Activated T-cell treated with anti-CD3 and anti-CD28 coated beads, Interleukin-2, amount 50 U/mL, for 48 hours (primary cell): ENCODE data around the gene CEP55.
A peak's percentile ranks its signal among the peaks of the same experiment; 100 is the strongest.
"Not testable (repeated sequence)": the region's sequence is repeated elsewhere in the genome, so short reads cannot be mapped to it uniquely, and the experiment has no call there.

Experiments
- DNase-seq, 2 experiments: peaks; one replicate each; pipeline ENCODE4 v3.0.0-alpha.2; 2020

CEP55 gene

DNA sequence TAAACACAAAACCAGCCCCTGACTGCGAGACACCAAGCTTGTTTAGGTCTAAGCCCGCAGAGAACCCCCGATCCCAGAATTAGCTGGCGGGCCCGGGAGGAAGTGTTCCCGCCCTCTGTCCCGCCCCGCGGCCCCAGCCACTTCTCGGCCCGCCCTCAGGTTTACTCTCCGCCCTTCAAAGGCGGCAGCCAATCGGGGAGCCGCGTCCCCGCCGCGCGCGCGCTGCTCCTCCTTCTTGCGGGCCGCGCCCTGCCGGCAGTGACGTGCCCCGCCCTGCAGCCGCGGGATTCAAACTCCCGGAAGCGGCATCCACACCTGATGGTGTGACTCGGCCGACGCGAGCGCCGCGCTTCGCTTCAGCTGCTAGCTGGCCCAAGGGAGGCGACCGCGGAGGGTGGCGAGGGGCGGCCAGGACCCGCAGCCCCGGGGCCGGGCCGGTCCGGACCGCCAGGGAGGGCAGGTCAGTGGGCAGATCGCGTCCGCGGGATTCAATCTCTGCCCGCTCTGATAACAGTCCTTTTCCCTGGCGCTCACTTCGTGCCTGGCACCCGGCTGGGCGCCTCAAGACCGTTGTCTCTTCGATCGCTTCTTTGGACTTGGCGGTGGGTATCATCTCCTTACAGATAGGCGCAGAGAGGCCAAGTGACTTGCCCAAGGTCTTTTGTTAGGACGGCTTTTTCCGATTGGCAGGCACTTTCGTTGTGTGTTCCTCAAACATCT, at the start of gene CEP55:
CEP55 (plus strand) TSS at position 291 of the 720 bp plus-strand sequence. CDS start 3,440 bp downstream, outside the sequence.
- DNase-seq, result peak; percentile 97 to 98

DNA sequence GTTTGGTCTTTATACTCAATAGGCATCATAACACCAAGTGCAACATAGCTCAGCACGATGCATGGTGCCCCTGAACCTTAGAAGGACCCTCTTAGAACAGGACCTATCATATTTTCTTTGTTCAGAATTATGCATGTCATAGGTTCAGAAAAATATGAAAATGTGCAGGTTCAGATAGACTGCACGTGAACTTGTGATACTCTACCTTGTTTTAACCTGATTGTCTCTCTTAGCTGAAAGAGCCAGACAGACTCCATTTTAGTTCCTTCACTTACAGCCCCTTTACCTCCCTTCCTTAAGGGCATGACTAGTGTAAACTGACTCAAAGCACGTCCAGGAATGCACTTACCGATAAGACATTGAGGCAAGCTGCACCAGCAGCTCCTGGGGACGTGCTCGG, 49.4 kb upstream of the CEP55 start:
- DNase-seq, result no peak

DNA sequence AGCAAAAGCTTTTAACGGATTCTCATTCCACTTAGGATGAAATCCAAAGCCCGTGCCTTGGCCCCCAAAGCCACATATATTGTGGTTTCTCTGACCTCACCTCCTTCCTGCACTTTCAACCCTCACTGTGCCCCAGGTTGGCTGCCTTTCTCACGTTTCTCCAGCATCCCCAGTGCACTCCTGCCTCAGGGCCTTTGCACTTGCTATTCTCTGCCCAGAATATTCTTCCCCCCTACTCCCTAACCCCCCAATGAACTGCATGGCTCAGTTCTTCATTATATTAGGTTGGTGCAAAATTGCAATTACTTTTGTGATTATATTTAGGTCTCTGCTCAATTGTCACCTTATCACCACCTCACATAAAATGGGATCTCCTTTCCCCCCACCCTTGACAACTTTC, 48.4 kb upstream of the CEP55 start:
- DNase-seq, result no peak

DNA sequence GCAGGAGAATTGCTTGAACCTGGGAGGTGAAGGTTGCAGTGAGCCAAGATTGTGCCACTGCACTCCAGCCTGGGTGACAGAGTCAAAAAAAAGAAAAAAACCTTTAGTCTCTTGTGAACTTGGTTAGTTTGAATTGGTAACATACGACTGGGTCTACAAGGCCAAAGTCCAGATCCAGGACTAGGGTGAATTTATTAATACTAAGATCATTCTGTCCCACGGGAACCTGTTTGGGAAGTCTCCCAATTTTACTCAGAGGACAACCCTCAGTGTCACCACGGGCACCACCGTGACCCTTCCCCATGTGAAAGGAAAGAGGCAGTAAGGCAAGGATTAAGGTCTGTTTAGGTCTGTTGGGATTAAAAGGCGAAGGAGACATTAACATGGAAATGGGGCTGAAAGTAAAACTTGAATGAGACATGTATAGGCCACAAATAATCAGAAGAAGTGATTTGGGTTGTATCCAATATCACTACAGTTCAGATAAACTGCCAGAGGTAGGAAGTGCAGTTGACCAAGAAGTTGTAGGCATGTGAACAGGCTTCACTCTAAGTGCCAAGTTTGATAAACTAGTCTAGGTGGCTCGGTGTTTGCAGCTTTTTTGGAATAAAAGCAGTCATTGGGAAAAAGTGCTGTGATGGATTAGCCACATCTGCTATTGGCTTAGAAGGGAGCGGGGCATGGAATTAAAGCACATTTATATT, 45.0 kb upstream of the CEP55 start:
- no peak for DNase-seq

DNA sequence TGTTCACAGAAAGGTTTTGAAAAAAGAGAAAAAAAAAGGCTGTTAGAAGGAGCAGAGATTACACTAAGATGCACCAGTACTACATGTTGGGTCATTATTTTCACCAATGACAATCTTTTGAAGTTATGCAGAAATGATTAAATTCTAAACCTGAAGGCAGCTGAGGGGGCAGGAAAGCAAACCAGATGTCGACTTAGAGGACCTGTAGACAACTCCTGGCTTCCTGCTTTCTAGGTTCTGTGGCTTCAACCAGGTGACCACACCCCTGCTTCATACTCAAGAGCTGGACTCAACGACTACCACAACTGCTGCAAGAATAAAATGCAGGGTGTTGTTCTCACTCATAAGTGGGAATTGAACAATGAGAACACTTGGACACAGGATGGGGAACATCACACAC, 44.3 kb upstream of the CEP55 start:
- DNase-seq, result peak in 1 of 2 experiments; percentile 42

DNA sequence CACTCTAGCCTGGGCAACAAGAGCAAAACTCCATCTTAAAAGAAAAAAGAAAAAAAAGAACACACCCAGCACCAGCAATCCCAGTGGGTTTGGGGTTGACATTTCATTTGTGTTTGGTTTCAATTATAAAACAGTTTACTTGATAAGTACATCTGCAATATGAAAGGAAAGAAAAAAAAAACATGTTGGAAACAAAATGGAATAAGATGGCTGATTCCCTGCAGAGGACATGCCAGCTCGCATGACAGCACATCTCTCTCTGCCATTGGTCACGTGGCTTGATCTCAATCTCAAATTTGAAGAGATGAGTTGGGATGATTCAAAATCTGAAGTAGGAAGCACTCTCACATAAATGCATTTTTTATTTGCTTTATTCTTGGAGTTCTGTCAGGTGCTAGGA, 42.3 kb upstream of the CEP55 start:
- DNase-seq, result no peak

DNA sequence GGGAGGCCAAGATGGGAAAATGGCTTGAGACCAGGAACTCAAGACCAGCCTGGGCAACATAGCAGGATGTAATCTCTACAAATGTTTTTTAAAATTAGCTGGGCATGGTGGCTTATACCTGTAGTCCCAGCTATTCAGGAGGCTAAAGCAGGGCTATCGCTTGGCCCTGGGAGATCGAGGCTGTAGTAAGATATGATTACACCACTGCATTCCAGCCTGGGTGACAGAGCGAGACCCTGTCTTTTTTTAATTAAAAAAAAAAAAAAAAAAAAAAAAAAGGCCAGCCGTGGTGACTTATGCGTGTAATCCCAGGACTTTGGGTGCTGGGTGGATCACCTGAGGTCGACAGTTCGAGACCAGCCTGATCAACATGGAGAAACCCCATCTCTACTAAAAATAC, 41.7 kb upstream of the CEP55 start:
- no peak for DNase-seq

DNA sequence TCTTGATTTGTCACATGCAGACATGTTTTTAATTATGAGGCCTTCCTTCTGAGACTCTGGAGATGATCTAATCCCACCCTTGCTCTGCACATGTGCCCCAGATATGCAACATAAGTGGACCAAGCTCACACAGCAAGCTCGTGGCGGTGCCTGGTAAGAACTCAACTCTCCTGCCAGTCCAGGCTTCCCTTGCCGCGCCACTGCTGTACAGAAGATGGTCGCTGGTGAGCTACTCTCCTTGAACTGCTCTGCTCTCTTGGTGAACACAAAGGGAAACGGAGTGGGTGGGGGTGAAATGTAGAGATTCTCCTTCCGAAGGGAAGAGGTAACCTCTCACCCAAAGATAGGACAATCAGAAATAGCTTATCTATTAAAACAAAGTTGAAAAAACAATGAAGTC, 39.9 kb upstream of the CEP55 start:
- DNase-seq, result no peak

DNA sequence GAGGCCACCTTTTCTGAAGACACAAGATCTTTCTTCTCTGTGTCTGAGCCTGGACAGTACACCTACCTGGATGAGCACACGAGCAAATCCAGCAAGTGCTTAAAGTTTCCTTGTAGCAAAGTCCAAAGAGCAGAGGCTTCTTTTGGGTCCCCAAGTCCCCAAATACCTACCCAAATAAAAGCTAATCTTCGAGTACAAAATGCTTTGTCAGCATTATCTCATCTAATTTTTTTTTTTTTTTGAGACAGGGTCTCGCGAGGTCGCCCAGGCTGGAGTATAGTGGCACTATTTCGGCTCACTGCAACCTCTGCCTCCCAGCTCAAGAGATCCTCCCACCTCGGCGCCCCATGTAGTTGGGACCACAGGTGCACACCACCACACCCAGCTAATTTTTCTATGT, 38.9 kb upstream of the CEP55 start:
- no peak for DNase-seq

DNA sequence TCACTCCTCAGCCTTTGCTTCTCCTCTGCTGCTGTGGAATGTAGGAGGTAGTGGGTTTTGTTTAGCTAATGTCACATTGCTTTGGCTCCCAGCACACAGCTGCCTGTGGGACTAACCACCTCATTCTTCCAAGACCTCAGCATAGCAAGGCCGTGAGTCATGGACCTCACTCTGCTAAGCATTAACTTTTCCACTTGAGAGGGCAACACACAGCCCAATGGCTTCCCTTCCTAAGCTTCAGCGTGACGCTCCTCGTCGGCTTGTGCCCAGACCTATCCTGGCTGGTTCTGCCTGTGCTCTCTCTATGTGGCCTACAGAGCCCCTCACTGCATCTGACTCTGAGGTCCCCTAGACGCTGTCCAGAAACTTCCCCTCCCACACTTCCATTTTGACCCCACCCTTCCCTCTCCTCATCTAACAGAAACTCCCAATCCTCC, 37.6 kb upstream of the CEP55 start:
- DNase-seq, result peak in 1 of 2 experiments; percentile 41

DNA sequence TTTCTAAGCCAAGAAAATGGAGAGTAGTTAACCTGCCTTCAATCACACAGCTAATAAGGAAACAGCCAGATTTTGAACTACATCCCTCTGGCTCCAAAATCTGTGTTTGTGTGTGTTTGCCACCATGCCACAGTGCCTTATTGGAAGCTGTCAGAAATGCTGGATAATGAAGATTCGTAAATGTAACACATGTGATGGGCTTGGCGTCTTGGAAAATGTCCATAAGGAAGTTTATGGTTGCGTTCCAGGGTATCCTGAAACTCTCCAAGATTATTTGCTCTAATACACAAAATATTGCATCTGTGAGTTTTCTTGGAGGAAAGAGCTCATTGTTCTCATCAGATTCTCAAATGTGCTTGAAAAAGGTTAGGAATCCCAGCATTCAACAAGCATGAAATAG, 36.9 kb upstream of the CEP55 start:
- no peak for DNase-seq

DNA sequence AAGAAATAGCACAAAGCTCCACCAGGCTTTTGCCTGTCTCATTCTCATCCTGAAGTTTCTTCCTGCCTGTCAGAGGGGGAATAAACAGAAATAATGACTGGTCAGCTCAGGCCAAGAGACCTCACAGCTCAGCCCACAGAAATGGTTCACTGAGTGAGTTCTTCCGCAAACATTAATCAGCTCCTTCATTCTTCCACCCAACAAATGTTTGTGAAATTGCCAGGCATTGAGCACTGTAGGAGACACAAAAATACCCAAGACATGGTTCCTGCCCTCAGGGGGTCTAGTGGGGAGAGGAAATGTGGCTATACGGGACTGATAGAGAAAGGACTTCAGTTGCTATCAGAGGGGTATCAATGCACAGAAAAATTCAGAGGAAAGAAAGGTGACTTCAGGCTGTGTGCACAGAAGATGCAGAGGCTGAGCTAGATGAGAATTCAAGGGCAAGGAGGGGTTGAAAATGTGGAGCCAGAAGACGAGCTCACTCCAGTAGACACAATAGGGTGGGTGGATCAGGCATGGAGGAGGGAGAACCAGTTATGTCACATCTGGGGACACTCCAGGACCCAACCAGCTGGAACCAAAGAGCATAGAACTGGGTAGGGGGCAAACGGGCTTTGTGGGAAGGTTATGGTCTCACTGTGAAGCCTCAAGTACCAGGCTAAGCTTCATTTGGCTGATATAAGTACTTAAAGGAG, 35.2 kb upstream of the CEP55 start:
- no peak for DNase-seq

DNA sequence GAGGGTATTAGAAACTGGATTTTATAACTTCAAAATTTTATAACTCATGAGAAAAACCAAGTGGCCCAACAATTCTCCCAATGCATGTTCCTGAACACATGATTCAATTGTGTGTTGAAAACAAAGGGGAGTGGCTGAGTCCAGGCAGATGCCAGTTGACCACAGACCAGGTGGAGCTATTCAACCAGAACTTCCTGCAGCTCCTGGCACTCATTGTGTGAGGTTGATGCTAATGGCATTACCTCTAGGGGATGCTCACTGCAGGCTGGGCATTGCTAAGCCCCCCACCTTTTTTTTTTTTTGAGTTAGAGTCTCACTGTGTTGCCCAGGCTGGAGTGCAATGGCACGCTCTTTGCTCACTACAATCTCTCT, 34.6 kb upstream of the CEP55 start:
- DNase-seq, result no peak

DNA sequence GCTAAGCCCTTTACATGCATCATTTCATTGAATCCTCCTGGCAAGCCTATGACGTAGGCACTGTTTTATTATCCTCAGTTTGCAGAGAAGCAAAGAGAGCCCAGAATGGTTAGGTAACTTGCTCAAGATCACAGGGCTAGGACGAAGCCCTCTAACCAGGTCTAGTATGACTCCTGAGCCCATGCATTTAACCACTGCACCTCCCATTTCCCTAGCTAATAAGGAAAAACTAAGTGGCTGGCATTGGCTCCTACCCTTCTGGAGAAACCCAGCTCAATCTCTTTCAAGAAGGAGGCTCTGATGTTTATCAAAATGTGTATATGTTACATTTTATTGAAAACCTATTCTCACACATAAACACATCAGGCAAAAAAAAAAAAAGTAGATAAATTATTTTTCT, 34.0 kb upstream of the CEP55 start:
- DNase-seq, result no peak

DNA sequence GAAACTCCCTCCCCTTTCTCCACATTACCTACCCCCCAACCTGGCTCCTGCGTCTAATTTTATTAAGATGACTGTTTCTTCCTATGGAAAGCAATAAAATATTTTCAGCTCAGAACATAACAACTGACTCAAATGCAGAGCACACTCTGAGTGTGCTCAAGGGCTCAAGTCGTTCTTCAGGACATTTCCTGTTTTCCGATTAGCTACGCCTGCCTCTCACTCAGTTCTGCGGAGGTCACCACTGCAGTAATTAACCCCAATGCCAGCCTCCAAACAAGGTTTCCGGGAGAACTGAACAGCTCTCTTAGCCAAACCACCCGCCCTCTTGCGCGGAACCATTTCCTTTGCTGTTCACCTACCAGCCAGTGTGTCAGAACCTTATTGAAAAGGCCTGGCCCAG, 33.5 kb upstream of the CEP55 start:
- DNase-seq, result peak; percentile 60 to 69

DNA sequence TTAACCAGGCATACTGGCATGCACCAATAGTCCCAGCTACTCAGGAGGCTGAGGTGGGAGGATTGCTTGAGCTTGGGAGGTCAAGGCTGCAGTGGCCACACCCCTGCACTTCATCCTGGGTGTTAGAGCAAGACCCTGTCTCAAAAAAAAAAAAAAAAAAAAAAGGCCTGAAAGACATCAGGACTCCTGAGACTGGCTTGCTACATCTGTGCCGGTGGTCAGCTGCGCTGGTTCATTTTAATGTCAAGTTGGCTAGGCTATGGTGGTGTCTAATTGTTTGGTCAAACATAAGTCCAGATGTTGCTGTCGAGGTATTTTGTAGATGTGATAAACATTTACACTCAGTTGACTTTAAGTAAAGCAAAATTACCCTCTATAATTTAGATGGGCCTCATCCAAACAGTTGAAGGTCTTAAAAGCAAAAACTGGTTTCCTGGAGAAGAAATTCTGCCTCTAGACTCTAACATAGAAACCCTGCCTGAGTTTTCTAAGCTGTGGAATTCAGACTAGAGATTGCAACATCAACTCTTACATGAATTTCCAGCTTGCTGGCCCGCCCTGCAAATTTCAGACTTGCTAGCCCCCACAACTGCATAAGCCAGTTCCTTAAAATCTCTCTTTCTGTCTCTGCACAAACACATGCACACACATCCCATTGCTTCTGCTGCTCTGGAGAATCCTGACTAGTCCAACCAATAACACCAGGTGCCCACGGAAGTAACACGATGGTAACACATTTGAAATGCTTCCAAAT, 32.5 kb upstream of the CEP55 start:
- no peak for DNase-seq

DNA sequence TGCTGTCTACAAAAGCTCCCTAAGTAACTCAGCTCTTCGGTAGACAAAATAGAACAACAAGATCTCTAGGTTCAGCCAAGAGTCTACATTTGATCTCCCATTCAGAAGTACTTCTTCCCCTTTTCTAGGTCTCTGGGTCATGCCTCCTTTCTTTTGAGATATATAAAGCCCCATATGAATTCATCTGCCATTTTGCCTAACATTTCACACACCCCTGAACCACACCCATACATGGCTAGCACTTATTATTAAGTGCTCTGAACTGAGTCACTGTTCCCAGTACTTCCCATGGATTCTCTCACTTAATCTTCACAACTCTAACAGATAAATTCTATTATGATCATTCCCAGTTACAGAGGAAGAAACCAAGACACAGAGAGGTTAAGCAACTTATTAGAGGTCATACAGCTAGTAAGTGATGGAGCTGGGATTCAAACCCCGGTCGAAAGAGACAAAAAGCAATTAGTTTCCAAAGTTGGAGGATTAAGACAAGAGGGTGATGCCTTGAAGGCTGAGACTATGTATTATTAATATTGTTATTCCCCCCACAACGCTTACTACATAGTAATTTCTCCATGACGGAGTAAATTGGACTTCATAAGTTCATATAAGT, 31.5 kb upstream of the CEP55 start:
- DNase-seq, result no peak

DNA sequence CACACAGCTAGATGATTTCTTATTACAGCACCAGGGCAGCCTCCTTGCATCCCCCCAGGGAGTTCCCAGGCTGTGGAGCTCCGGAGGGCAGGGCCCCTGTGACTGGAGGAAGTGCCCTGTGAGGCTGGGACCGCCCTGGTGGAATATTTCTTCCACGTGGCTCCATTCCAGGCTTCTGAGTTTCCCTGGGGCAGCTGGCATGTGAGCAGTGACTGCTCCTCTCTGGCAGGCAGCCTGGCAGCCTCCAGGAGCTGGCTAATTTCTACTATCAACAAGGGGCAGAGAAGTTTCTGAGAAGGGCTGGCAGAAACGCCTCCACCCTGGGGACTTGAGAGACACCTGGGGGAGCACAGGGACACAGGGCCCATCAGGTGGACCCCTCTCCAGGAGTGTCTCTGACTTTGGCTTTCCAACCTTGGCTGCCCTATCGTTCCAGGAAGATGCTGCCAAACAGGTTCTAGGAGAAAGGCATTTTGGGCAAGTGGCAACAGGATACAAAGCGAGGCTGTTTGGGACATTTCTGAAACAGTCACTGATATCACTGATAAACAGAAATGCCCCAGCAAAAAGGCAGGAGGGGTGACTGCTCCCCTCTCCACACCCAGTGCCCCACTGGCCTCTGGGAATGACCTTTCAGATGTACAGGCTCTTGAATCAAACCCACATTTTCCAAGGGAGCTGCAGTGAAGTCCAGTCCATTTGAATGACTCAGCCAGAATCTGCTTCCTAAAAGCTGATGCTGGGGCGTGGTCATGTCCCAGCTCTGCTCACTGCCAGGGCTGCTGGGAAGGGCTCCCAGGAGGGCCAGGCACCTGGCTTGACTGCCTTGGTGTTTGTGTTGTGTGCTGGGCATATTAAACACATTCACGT, 30.4 kb upstream of the CEP55 start:
- DNase-seq, result no peak

DNA sequence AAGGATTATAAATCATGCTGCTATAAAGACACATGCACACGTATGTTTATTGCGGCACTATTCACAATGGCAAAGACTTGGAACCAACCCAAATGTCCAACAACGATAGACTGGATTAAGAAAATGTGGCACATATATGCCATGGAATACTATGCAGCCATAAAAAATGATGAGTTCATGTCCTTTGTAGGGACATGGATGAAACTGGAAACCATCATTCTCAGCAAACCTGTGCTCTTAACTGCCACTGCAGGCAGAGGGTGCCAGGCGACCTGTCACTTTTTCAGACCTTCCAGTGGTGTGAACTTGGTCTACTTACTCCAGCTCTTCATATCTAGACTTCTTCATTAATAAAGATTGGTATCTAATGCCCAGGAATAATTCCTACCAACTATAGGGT, 28.8 kb upstream of the CEP55 start:
- not testable (repeated sequence) for DNase-seq

DNA sequence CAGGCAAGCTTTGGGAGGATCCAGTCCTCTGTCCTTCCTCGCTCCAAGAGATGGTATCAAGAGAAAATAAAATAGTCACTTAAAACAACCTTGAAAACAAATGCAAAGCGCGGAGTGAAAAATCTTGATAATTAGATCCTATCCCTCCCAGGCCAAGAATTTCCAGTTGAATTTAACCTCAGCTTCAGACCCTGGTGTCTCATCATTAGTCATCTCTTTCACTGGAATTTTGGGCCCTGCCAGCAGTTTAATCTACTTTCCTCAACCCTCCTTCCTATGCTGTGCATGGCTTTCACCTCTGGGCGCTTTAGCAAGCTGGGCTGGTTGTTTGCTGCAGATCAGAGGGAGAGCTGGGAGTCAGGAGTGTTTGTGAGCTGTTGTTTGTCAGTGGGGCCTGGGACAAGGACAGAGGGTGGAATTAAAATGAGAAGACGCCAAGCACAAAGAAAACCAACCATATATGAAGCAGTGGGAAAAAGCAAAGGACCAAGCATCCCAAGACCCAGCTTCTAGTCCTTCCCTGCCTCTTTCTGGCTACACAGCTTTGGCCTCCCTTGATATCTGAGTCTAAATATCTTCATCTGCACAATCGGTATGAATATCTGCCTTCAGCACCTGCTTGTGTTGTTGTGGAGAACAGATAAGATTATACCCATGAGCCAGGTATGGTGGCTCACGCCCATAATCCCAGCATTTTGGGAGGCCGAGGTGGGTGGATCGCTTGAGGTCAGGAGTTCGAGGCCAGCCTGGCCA, 27.8 kb upstream of the CEP55 start:
- no peak for DNase-seq

DNA sequence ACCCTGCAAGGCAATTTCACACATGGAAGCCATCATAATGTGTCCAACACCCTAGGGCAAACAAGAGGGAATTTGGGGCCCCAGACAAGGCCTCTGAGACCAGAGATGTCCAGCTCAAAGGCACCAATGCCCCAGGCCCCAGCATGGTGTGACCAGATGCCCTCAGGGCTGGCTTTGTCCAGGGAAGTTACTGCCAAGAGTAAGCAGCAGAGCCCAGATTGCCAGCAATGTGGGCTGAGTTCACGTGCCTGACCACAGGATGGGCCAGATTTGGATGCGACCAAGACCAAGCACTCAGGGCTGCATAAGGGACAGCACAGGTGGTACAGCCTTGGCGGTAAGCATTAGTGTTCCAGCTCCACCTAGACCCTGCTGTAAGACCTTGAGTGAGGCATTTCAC, 27.0 kb upstream of the CEP55 start:
- DNase-seq, result no peak
